ENCODE results near the gene ACOT11. TPM values are rescaled to one million over a fixed set of nuclear protein-coding genes. Genes with fewer than 3 reads are reported as not detected.

The ACOT11 gene
- total and polyA plus RNA-seq, 2 donors (not counting 1 experiment from before 2014, with no cell fraction given) = 0.73 to 2.5 TPM

DNA sequence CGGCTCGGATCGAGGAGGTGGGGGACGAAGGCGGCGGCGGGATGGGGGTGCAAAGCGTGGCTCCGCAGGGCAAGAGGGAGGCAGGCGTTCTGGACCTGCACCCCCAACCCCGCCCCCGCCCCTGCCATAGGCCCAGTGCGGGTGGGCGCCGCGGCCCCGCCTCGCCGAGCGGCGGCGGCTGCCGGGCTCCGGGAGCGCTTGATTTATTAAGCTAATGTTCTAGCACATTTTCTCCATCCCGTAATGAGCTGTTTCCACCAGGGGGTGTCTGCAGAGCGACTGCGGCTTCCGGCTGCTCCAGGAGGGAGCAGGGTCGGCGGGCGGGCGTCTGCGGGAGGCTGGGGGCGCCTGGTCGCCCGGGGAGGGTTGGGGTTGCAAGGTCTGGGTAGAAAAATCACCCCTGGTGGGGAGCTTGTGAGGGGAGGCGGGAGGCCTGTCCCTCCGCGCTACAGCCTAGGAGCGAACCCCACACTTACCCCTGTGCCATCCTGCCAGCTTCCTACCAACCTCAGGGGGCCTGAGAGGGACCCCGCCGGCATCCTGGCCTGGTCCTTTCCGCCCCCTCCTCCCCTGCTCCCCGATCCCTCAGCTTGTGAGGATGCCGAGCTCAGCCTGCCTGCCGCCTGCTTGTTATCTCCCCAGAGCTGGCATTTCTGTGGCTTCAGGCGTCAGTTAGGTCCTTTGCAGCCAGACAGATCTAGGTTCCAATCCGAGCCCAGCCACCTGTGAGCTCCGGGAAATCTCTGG lies 48.5 kb upstream of the ACOT11 start:
- H3K27ac ChIP-seq (ENCODE audit: insufficient read depth, low read length) = no peak overlapping the region
- H4K20me1 ChIP-seq (ENCODE audit: control insufficient read depth, extremely low read depth, insufficient read depth, low read length) = no peaks in the 10 kb centered on the region
- H3K9ac ChIP-seq (ENCODE audit: insufficient read depth, low read length) = no peak overlapping the region
- peak overlapping the region; percentile 45 for H3K4me2 ChIP-seq (ENCODE audit: extremely low read depth, insufficient read depth, low read length)
- TF ChIP-seq, protein P1, sequence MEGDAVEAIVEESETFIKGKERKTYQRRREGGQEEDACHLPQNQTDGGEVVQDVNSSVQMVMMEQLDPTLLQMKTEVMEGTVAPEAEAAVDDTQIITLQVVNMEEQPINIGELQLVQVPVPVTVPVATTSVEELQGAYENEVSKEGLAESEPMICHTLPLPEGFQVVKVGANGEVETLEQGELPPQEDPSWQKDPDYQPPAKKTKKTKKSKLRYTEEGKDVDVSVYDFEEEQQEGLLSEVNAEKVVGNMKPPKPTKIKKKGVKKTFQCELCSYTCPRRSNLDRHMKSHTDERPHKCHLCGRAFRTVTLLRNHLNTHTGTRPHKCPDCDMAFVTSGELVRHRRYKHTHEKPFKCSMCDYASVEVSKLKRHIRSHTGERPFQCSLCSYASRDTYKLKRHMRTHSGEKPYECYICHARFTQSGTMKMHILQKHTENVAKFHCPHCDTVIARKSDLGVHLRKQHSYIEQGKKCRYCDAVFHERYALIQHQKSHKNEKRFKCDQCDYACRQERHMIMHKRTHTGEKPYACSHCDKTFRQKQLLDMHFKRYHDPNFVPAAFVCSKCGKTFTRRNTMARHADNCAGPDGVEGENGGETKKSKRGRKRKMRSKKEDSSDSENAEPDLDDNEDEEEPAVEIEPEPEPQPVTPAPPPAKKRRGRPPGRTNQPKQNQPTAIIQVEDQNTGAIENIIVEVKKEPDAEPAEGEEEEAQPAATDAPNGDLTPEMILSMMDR (conservative IDR thresholded peaks at IDR 0.05 in 1 of 2, IDR thresholded peaks at IDR 0.05 in 1 of 2; ENCODE audit: low read depth in 1 of 2, low read length in 2 of 2) = peak; percentile 20 to 35
- peak; percentile 32 for TF ChIP-seq EZH2 (IDR thresholded peaks at IDR 0.05; ENCODE audit: low read length, missing control alignments)
- H3K79me2 ChIP-seq (ENCODE audit: control insufficient read depth, insufficient read depth, low read length) = no peaks in the 10 kb centered on the region
- peak; percentile 33 to 56 for DNase-seq (ENCODE audit: low read depth in 2 of 2)
- no peaks in the 10 kb centered on the region for H3K36me3 ChIP-seq (ENCODE audit: control insufficient read depth, insufficient read depth, low read length)
- no peaks in the 10 kb centered on the region for H3K4me1 ChIP-seq (ENCODE audit: control insufficient read depth, extremely low read depth, insufficient read depth, low read length)
- H3K4me3 ChIP-seq (replicated peaks in 1 of 4; ENCODE audit: control extremely low read depth in 1 of 4, insufficient read depth in 1 of 4, low read depth in 3 of 4, low read length in 4 of 4) = peak overlapping the region; percentile 2 to 40 (median 26)
- H3K9me3 ChIP-seq (ENCODE audit: control insufficient read depth, insufficient read depth, low read depth, low read length) = no peaks in the 10 kb centered on the region
- H3K27me3 ChIP-seq (ENCODE audit: control insufficient read depth, insufficient read depth, low read length) = peaks cover 37% of the 10 kb centered on the region
- peak overlapping the region; percentile 48 for H2AFZ ChIP-seq (ENCODE audit: low read length)

DNA sequence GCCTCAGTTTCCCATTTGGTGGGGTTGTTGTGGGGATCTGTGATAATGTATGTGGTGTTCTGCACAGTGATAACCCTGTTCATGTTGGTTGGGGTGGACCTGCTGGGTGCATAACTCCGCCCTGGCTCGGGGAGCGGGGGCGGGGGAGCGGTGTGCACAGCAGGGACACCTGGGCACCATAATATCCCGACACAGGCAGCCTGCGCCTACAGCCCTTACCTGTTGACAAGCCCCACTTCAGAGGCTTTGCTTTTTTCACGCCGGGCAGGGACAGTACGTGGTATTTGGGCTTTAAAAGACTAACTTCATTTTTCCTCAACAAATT lies 48.0 kb upstream of the ACOT11 start:
- no peak overlapping the region for H3K4me3 ChIP-seq (replicated peaks in 1 of 4; ENCODE audit: control extremely low read depth in 1 of 4, insufficient read depth in 1 of 4, low read depth in 3 of 4, low read length in 4 of 4)
- H3K9ac ChIP-seq (ENCODE audit: insufficient read depth, low read length) = no peak overlapping the region
- H3K27ac ChIP-seq (ENCODE audit: insufficient read depth, low read length) = no peak overlapping the region
- peaks cover 34% of the 10 kb centered on the region for H3K27me3 ChIP-seq (ENCODE audit: control insufficient read depth, insufficient read depth, low read length)
- TF ChIP-seq, protein P1 (conservative IDR thresholded peaks at IDR 0.05 in 1 of 2, IDR thresholded peaks at IDR 0.05 in 1 of 2; ENCODE audit: low read depth in 1 of 2, low read length in 2 of 2) = no peak
- no peak for TF ChIP-seq EZH2 (IDR thresholded peaks at IDR 0.05; ENCODE audit: low read length, missing control alignments)
- H3K4me1 ChIP-seq (ENCODE audit: control insufficient read depth, extremely low read depth, insufficient read depth, low read length) = no peaks in the 10 kb centered on the region
- no peak overlapping the region for H2AFZ ChIP-seq (ENCODE audit: low read length)
- no peak overlapping the region for H3K4me2 ChIP-seq (ENCODE audit: extremely low read depth, insufficient read depth, low read length)
- H3K79me2 ChIP-seq (ENCODE audit: control insufficient read depth, insufficient read depth, low read length) = no peaks in the 10 kb centered on the region
- no peaks in the 10 kb centered on the region for H3K9me3 ChIP-seq (ENCODE audit: control insufficient read depth, insufficient read depth, low read depth, low read length)
- no peaks in the 10 kb centered on the region for H4K20me1 ChIP-seq (ENCODE audit: control insufficient read depth, extremely low read depth, insufficient read depth, low read length)
- no peak for DNase-seq (ENCODE audit: low read depth in 2 of 2)
- no peaks in the 10 kb centered on the region for H3K36me3 ChIP-seq (ENCODE audit: control insufficient read depth, insufficient read depth, low read length)

DNA sequence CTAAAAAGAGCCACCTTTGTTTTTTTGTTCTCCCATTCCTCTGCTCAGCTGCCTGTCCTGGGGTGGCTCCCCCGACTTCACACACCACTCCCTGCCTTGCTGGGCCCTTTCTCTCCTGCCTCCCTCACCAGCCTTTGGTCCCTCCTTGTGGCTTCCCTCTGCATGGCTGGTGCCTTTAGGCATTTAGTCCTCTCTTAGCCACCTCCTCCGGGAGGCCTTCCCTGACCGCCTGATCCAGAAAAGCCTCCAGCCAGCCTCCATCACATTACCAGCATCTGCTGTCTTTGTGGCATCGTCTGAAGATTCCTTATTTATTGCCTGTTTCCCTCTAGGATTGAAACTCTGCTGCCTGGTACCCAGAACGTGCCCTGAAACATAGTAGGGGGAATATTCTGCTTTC lies 46.2 kb upstream of the ACOT11 start:
- Histone ChIP-seq H3K4me2 (ENCODE audit: extremely low read depth, insufficient read depth, low read length) (no peak overlapping the region), H3K27me3 (ENCODE audit: control insufficient read depth, insufficient read depth, low read length) (peaks cover 28% of the 10 kb centered on the region), H2AFZ (ENCODE audit: low read length) (no peak overlapping the region), H3K27ac (ENCODE audit: insufficient read depth, low read length) (no peak overlapping the region), H3K9ac (ENCODE audit: insufficient read depth, low read length) (no peak overlapping the region), H4K20me1 (ENCODE audit: control insufficient read depth, extremely low read depth, insufficient read depth, low read length) (no peaks in the 10 kb centered on the region), H3K4me1 (ENCODE audit: control insufficient read depth, extremely low read depth, insufficient read depth, low read length) (no peaks in the 10 kb centered on the region), H3K9me3 (ENCODE audit: control insufficient read depth, insufficient read depth, low read depth, low read length) (no peaks in the 10 kb centered on the region), H3K36me3 (ENCODE audit: control insufficient read depth, insufficient read depth, low read length) (no peaks in the 10 kb centered on the region), H3K79me2 (ENCODE audit: control insufficient read depth, insufficient read depth, low read length) (no peaks in the 10 kb centered on the region), H3K4me3 (replicated peaks in 1 of 4; ENCODE audit: control extremely low read depth in 1 of 4, insufficient read depth in 1 of 4, low read depth in 3 of 4, low read length in 4 of 4) (no peak overlapping the region)
- DNase-seq (ENCODE audit: low read depth in 2 of 2) = no peak
- TF ChIP-seq EZH2 (IDR thresholded peaks at IDR 0.05; ENCODE audit: low read length, missing control alignments) = no peak
- TF ChIP-seq, protein P1 (conservative IDR thresholded peaks at IDR 0.05 in 1 of 2, IDR thresholded peaks at IDR 0.05 in 1 of 2; ENCODE audit: low read depth in 1 of 2, low read length in 2 of 2) = no peak

Data from fibroblast of lung (primary cell).